Activated CD4-positive, alpha-beta memory T cell treated with anti-CD3 and anti-CD28 coated beads, Interleukin-2, amount 10 ng/mL, durations not matched to agents 7 days and 5 days (primary cell): ENCODE measurements around the gene PNMA5. TPM values are rescaled to one million over a fixed set of nuclear protein-coding genes. Genes with fewer than 3 reads are reported as not detected.
A peak's percentile ranks its signal among the peaks of the same experiment; 100 is the strongest.
"Not testable (repeated sequence)": the region's sequence is repeated elsewhere in the genome, so short reads cannot be mapped to it uniquely, and the experiment has no call there.

Experiments used
- CTCF ChIA-PET: fragments of 350-600 bp; sonication (Branson Sonifier 250); formaldehyde crosslinking; loops from one replicate; lab custom pipeline; 2021; ENCODE audit warnings: antibody characterized with exemption, inconsistent platforms; lab: Charles Lee
- POLR2A ChIA-PET: fragments of 350-600 bp; sonication (Branson Sonifier 250); formaldehyde crosslinking; loops from one replicate; lab custom pipeline; 2021; ENCODE audit warnings: antibody characterized with exemption; lab: Charles Lee
- DNase-seq: peaks from one replicate; pipeline ENCODE4 v3.0.0-alpha.2; 2020
- H3K27ac Mint-ChIP-seq: one replicate; pipeline ENCODE4 v1.8.0; 2021; ENCODE audit warnings: mild to moderate bottlenecking, mixed read lengths
- H3K27me3 Mint-ChIP-seq: one replicate; pipeline ENCODE4 v1.8.0; 2021; ENCODE audit warnings: mixed read lengths
- H3K36me3 Mint-ChIP-seq: one replicate; pipeline ENCODE4 v1.8.0; 2021; ENCODE audit warnings: low read depth, mixed read lengths
- H3K4me1 Mint-ChIP-seq: one replicate; pipeline ENCODE4 v1.8.0; 2021; ENCODE audit warnings: mixed read lengths
- H3K4me3 Mint-ChIP-seq: one replicate; pipeline ENCODE4 v1.8.0; 2021; ENCODE audit warnings: mild to moderate bottlenecking, mixed read lengths
- H3K9me3 Mint-ChIP-seq: one replicate; pipeline ENCODE4 v1.8.0; 2021; ENCODE audit warnings: mixed read lengths
- total RNA-seq, 2 experiments: library from RNA; stranded (reverse); gene quantifications; one replicate each; pipeline ENCODE4 v1.2.3, GENCODE V29; 2021

Gene PNMA5
- total RNA-seq, 2 experiments from 2014 or later: 0.23 to 0.33 TPM

GRCh38 chrX:152991123-152991522 lies 2.8 kb downstream of the PNMA5 start:
- Mint-ChIP-seq H3K4me1 (peaks cover 40% of the 10 kb centered on the region), H3K36me3 (no peaks in the 10 kb centered on the region), H3K4me3 (peak overlapping the region; percentile 13), H3K27ac (peak overlapping the region; percentile 74), H3K27me3 (no peaks in the 10 kb centered on the region), H3K9me3 (no peaks in the 10 kb centered on the region)
- POLR2A ChIA-PET: no interaction called here
- CTCF ChIA-PET: no interaction called here
- DNase-seq: peak; percentile 19

- Mint-ChIP-seq H3K4me3 (peak overlapping the region; percentile 70), H3K36me3 (no peaks in the 10 kb centered on the region), H3K4me1 (peaks cover 40% of the 10 kb centered on the region), H3K9me3 (no peaks in the 10 kb centered on the region), H3K27ac (peak overlapping the region; percentile 75), H3K27me3 (no peaks in the 10 kb centered on the region)
- ChIA-PET POLR2A (interaction anchor here (0.8 to 1.1 kb wide), 2 partner anchors 10 to 43 kb away, joined by 3 to 7 read pairs; no protein-coding TSS in a partner anchor), CTCF (no interaction called here)
- peak; percentile 26 for DNase-seq
These were observed 4.6 kb downstream of the PNMA5 start for GRCh38 chrX:152989292-152989658.

- Mint-ChIP-seq H3K27ac (peak overlapping the region; percentile 75), H3K36me3 (no peaks in the 10 kb centered on the region), H3K9me3 (no peaks in the 10 kb centered on the region), H3K27me3 (no peaks in the 10 kb centered on the region), H3K4me1 (peaks cover 40% of the 10 kb centered on the region), H3K4me3 (peak overlapping the region; percentile 70)
- ChIA-PET CTCF (no interaction called here), POLR2A (interaction anchor here (1.1 kb wide), 1 partner anchor 43 kb away, joined by 7 read pairs; no protein-coding TSS in a partner anchor)
- DNase-seq: no peak
These were observed 5.2 kb downstream of the PNMA5 start for GRCh38 chrX:152988536-152989291.

- Mint-ChIP-seq H3K4me1 (peaks cover 40% of the 10 kb centered on the region), H3K4me3 (no peak overlapping the region), H3K36me3 (no peaks in the 10 kb centered on the region), H3K27me3 (no peaks in the 10 kb centered on the region), H3K27ac (no peak overlapping the region), H3K9me3 (no peaks in the 10 kb centered on the region)
- ChIA-PET POLR2A (no interaction called here), CTCF (no interaction called here)
- DNase-seq: no peak
These were observed 6.1 kb downstream of the PNMA5 start for GRCh38 chrX:152987801-152988200.

GRCh38 chrX:152987156-152987555 lies 6.8 kb downstream of the PNMA5 start:
- POLR2A ChIA-PET, DNase-seq, H3K27ac Mint-ChIP-seq, H3K9me3 Mint-ChIP-seq, H3K36me3 Mint-ChIP-seq, H3K27me3 Mint-ChIP-seq, CTCF ChIA-PET, H3K4me3 Mint-ChIP-seq: not testable (repeated sequence)
- H3K4me1 Mint-ChIP-seq: peaks cover 39% of the 10 kb centered on the region

GRCh38 chrX:152985383-152985782 lies 8.5 kb downstream of the PNMA5 start:
- H3K27me3 Mint-ChIP-seq, H3K36me3 Mint-ChIP-seq, POLR2A ChIA-PET, CTCF ChIA-PET, DNase-seq, H3K27ac Mint-ChIP-seq, H3K4me3 Mint-ChIP-seq, H3K9me3 Mint-ChIP-seq: not testable (repeated sequence)
- peaks cover 22% of the 10 kb centered on the region for H3K4me1 Mint-ChIP-seq

GRCh38 chrX:152968193-152968592 lies 25.7 kb downstream of the PNMA5 start:
- Mint-ChIP-seq H3K4me3 (no peak overlapping the region), H3K36me3 (no peaks in the 10 kb centered on the region), H3K9me3 (no peaks in the 10 kb centered on the region), H3K27me3 (no peaks in the 10 kb centered on the region), H3K27ac (no peak overlapping the region), H3K4me1 (no peaks in the 10 kb centered on the region)
- DNase-seq: no peak
- POLR2A ChIA-PET: no interaction called here
- CTCF ChIA-PET: no interaction called here

GRCh38 chrX:152960115-152960514 lies 33.8 kb downstream of the PNMA5 start:
- H3K27me3 Mint-ChIP-seq: no peaks in the 10 kb centered on the region
- no peak overlapping the region for H3K27ac Mint-ChIP-seq
- H3K4me1 Mint-ChIP-seq: peaks cover 17% of the 10 kb centered on the region
- no peaks in the 10 kb centered on the region for H3K9me3 Mint-ChIP-seq
- CTCF ChIA-PET: interaction anchor here (0.8 to 1.5 kb wide), 3 partner anchors 18 to 708 kb away, joined by 3 to 6 read pairs (median 3); no protein-coding TSS in a partner anchor
- H3K36me3 Mint-ChIP-seq: no peaks in the 10 kb centered on the region
- POLR2A ChIA-PET: interaction anchor here (1.4 kb wide), 1 partner anchor 18 kb away, joined by 4 read pairs; no protein-coding TSS in a partner anchor
- no peak for DNase-seq
- H3K4me3 Mint-ChIP-seq: no peak overlapping the region

- Mint-ChIP-seq H3K27ac (no peak overlapping the region), H3K36me3 (no peaks in the 10 kb centered on the region), H3K9me3 (no peaks in the 10 kb centered on the region), H3K4me3 (no peak overlapping the region), H3K4me1 (peaks cover 17% of the 10 kb centered on the region), H3K27me3 (no peaks in the 10 kb centered on the region)
- POLR2A ChIA-PET: interaction anchor here (1.4 kb wide), 1 partner anchor 18 kb away, joined by 4 read pairs; no protein-coding TSS in a partner anchor
- CTCF ChIA-PET: interaction anchor here (0.8 to 3.6 kb wide), 3 partner anchors 18 to 708 kb away, joined by 3 to 23 read pairs (median 6); no protein-coding TSS in a partner anchor
- DNase-seq: no peak
These were observed 34.3 kb downstream of the PNMA5 start for GRCh38 chrX:152959626-152960025.

- Mint-ChIP-seq H3K4me1 (peaks cover 17% of the 10 kb centered on the region), H3K27ac (peak overlapping the region; percentile 78), H3K9me3 (no peaks in the 10 kb centered on the region), H3K27me3 (no peaks in the 10 kb centered on the region), H3K36me3 (no peaks in the 10 kb centered on the region), H3K4me3 (peak overlapping the region; percentile 53)
- CTCF ChIA-PET: interaction anchor here (0.6 to 3.6 kb wide), 7 partner anchors 15 to 104 kb away, joined by 3 to 23 read pairs (median 3); no protein-coding TSS in a partner anchor
- POLR2A ChIA-PET: interaction anchor here (1.5 kb wide), 1 partner anchor 17 kb away, joined by 5 read pairs; no protein-coding TSS in a partner anchor
- peak; percentile 91 for DNase-seq
These were observed 35.1 kb downstream of the PNMA5 start for GRCh38 chrX:152958524-152959465.

- Mint-ChIP-seq H3K36me3 (no peaks in the 10 kb centered on the region), H3K4me3 (peak overlapping the region; percentile 53), H3K27ac (peak overlapping the region; percentile 78), H3K4me1 (peaks cover 17% of the 10 kb centered on the region), H3K9me3 (no peaks in the 10 kb centered on the region), H3K27me3 (no peaks in the 10 kb centered on the region)
- CTCF ChIA-PET: interaction anchor here (0.6 to 3.6 kb wide), 7 partner anchors 16 to 105 kb away, joined by 3 to 23 read pairs (median 3); no protein-coding TSS in a partner anchor
- no peak for DNase-seq
- POLR2A ChIA-PET: interaction anchor here (1.5 kb wide), 1 partner anchor 16 kb away, joined by 5 read pairs; no protein-coding TSS in a partner anchor
These were observed 35.9 kb downstream of the PNMA5 start for GRCh38 chrX:152958047-152958446.

GRCh38 chrX:152950786-152951185 lies 43.1 kb downstream of the PNMA5 start:
- Mint-ChIP-seq H3K4me3 (no peak overlapping the region), H3K36me3 (no peaks in the 10 kb centered on the region), H3K9me3 (no peaks in the 10 kb centered on the region), H3K4me1 (no peaks in the 10 kb centered on the region), H3K27me3 (no peaks in the 10 kb centered on the region), H3K27ac (no peak overlapping the region)
- no peak for DNase-seq
- ChIA-PET POLR2A (no interaction called here), CTCF (interaction anchor here (1.7 kb wide), 1 partner anchor 9 kb away, joined by 6 read pairs; no protein-coding TSS in a partner anchor)
